H1 (cell line): ENCODE results near the gene DBF4B. TPM values are rescaled to one million over a fixed set of nuclear protein-coding genes. Genes with fewer than 3 reads are reported as not detected.
A peak's percentile ranks its signal among the peaks of the same experiment; 100 is the strongest.

Experiments
- ASH2L ChIP-seq: fragments of 200-600, 300-600 bp; sonication (generic); IDR thresholded peaks from one replicate; pipeline ENCODE4 v1.7.1; 2017; ENCODE audit warnings: low read length
- BRCA1 ChIP-seq: IDR thresholded peaks from 2 replicates; pipeline ENCODE4 v1.6.1; 2012; ENCODE audit warnings: low read depth, low read length, improper control_type of control experiment
- CHD7 ChIP-seq: fragments of 300-600 bp; sonication (generic); IDR thresholded peaks from 2 replicates; pipeline ENCODE4 v1.7.1; 2012; ENCODE audit warnings: low read length, moderate library complexity, mild to moderate bottlenecking, inconsistent platforms; ENCODE audit not compliant: insufficient replicate concordance
- EGR1 ChIP-seq: IDR thresholded peaks from 2 replicates; pipeline ENCODE4 v1.6.1; 2011; ENCODE audit warnings: low read depth, low read length, borderline replicate concordance
- FOSL1 ChIP-seq: IDR thresholded peaks from 2 replicates; pipeline ENCODE4 v1.6.1; 2011; ENCODE audit warnings: mild to moderate bottlenecking, low read depth, low read length, moderate library complexity; ENCODE audit not compliant: insufficient read depth
- JUND ChIP-seq: IDR thresholded peaks from 2 replicates; pipeline ENCODE4 v1.6.1; 2011; ENCODE audit warnings: mild to moderate bottlenecking, improper control_type of control experiment, low read length
- NRF1 ChIP-seq: IDR thresholded peaks from 2 replicates; pipeline ENCODE4 v1.6.1; 2011; ENCODE audit warnings: mild to moderate bottlenecking, low read depth, low read length, improper control_type of control experiment
- PHF8 ChIP-seq: fragments of 200-600 bp; sonication (generic); conservative IDR thresholded peaks from 2 replicates; pipeline ENCODE4 v1.7.1; 2012; ENCODE audit warnings: low read depth, mild to moderate bottlenecking, inconsistent platforms, low read length, moderate library complexity
- SP4 ChIP-seq: IDR thresholded peaks from 2 replicates; pipeline ENCODE4 v1.6.1; 2012; ENCODE audit warnings: low read length, inconsistent platforms
- polyA plus RNA-seq, 7 experiments: library from polyadenylated mRNA; depleted of rRNA in 3 of 7; stranded (reverse) in 5 of 7; unstranded in 2 of 7; fragments of >200 nt in 5 of 7; fragments of 200-250 nt in 2 of 7; gene quantifications; 1 replicate in 5 of 7; 2 replicates in 1 of 7; 4 replicates in 1 of 7; pipeline versions ENCODE4 v1.2.1 to v1.2.3, GENCODE V29; 2011 to 2013; ENCODE audit warnings: missing spikeins in 2 of 7, mixed read lengths in 2 of 7
- total RNA-seq: library from RNA; stranded (reverse); fragmentation: NEBNext Ultra II Directional; extraction: Animal tissue kit (Norgen Biotek cat#: 25700); gene quantifications from 2 replicates; pipeline ENCODE4 v1.2.1, GENCODE V29; 2021

DBF4B gene
- total and polyA plus RNA-seq, 2 of the 8 experiments (the other 6 are each of a cell fraction or from before 2014, with no cell fraction given) = 20.2 to 26.9 TPM

- no peak for TF ChIP-seq CHD7
- peak; percentile 29 for TF ChIP-seq PHF8
- TF ChIP-seq FOSL1 = no peak
- TF ChIP-seq EGR1 = no peak
- TF ChIP-seq NRF1 = no peak
- no peak for TF ChIP-seq ASH2L
- TF ChIP-seq SP4 = peak; percentile 83; the same call in 1 of the 2 replicates
- TF ChIP-seq BRCA1 = no peak
- TF ChIP-seq JUND = no peak
These were observed 67.6 kb downstream of the DBF4B start (continued) for GRCh38 chr17:44775838-44776621.
